ENCODE data around the gene FAM184A. TPM values are rescaled to one million over a fixed set of nuclear protein-coding genes. Genes with fewer than 3 reads are reported as not detected.

FAM184A gene
- total RNA-seq, 1 experiment from 2014 or later = 13.3 TPM

- TF ChIP-seq ZNF512 (CRISPR knock-in tag; IDR thresholded peaks at IDR 0.05; ENCODE audit: borderline replicate concordance) (no peak), JAZF1 (CRISPR knock-in tag; IDR thresholded peaks at IDR 0.05) (no peak), AR (CRISPR knock-in tag; IDR thresholded peaks at IDR 0.05) (no peak), PRRX2 (CRISPR knock-in tag; IDR thresholded peaks at IDR 0.05) (no peak), ARID4B (CRISPR knock-in tag; IDR thresholded peaks at IDR 0.05; ENCODE audit: borderline replicate concordance) (no peak), E2F4 (CRISPR knock-in tag; IDR thresholded peaks at IDR 0.05; ENCODE audit: borderline replicate concordance, low read depth) (no peak), HMGXB4 (CRISPR knock-in tag; IDR thresholded peaks at IDR 0.05) (no peak), MAX (CRISPR knock-in tag; IDR thresholded peaks at IDR 0.05) (no peak), STAT6 (CRISPR knock-in tag; conservative IDR thresholded peaks at IDR 0.05; ENCODE audit: low read depth) (no peak), NR3C1 (CRISPR knock-in tag; conservative IDR thresholded peaks at IDR 0.05; ENCODE audit: low read depth) (no peak), ATF6 (CRISPR knock-in tag; IDR thresholded peaks at IDR 0.05) (no peak), EMX1 (CRISPR knock-in tag; IDR thresholded peaks at IDR 0.05) (no peak), SMAD4 (CRISPR knock-in tag; IDR thresholded peaks at IDR 0.05) (no peak)
These were observed 35.2 kb downstream of the FAM184A start (continued) for GRCh38 chr6:119043265-119043664.

Data from WTC11 (cell line).